Measurements from ENCODE around the gene LONP2. TPM values are rescaled to one million over a fixed set of nuclear protein-coding genes. Genes with fewer than 3 reads are reported as not detected.

The LONP2 gene
- total RNA-seq, 3 donors from 2014 or later (not counting 1 experiment from before 2014, with no cell fraction given) = 48.6 to 87.8 (median 61.7) TPM

DNA sequence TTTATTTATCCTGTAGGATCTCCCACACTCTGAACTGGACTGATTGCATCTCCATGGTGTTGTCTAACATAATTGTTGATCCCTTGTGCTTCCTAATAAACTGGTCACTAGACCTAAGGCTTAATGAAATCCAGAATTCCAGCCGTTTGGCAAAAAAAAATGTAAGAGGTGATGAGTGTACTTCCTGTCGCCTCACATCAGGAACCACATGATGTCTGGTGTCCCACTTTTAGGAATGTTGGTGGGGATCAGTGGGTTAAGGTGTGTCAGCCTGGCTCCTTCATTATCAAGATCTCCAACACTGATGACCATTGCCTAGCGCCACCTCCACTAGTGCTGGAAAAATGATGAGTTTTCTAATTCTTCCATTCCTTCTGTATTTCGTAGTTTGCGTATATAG lies 18.6 kb upstream of the LONP2 start:
- H3K9me3 ChIP-seq (ENCODE audit: control insufficient read depth, insufficient read depth, low read length) = no peaks in the 10 kb centered on the region
- H3K4me3 ChIP-seq (ENCODE audit: low read length) = no peak overlapping the region
- intact Hi-C loops (cut with micrococcal nuclease) = no loop called here
- 87% methylated on average over 4 of the region's 5 CpGs for WGBS (ENCODE audit: insufficient coverage)
- ATAC-seq = no peak
- H3K27me3 ChIP-seq (ENCODE audit: control insufficient read depth, insufficient read depth, low read length) = no peaks in the 10 kb centered on the region
- no peaks in the 10 kb centered on the region for H3K4me1 ChIP-seq (ENCODE audit: control insufficient read depth, insufficient read depth, low read length)
- TF ChIP-seq, protein P1, sequence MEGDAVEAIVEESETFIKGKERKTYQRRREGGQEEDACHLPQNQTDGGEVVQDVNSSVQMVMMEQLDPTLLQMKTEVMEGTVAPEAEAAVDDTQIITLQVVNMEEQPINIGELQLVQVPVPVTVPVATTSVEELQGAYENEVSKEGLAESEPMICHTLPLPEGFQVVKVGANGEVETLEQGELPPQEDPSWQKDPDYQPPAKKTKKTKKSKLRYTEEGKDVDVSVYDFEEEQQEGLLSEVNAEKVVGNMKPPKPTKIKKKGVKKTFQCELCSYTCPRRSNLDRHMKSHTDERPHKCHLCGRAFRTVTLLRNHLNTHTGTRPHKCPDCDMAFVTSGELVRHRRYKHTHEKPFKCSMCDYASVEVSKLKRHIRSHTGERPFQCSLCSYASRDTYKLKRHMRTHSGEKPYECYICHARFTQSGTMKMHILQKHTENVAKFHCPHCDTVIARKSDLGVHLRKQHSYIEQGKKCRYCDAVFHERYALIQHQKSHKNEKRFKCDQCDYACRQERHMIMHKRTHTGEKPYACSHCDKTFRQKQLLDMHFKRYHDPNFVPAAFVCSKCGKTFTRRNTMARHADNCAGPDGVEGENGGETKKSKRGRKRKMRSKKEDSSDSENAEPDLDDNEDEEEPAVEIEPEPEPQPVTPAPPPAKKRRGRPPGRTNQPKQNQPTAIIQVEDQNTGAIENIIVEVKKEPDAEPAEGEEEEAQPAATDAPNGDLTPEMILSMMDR (IDR thresholded peaks at IDR 0.05) = no peak
- H3K4me3 Mint-ChIP-seq = no peak overlapping the region
- H3K27ac ChIP-seq (ENCODE audit: low read length) = no peak overlapping the region
- no peaks in the 10 kb centered on the region for H3K4me1 Mint-ChIP-seq
- DNase-seq = no peak
- H3K27me3 Mint-ChIP-seq (ENCODE audit: low read depth in 2 of 2) = peaks cover 12 to 19% of the 10 kb centered on the region in 2 donors
- H3K9me3 Mint-ChIP-seq = no peaks in the 10 kb centered on the region
- no peak overlapping the region for H3K27ac Mint-ChIP-seq
- H3K36me3 ChIP-seq (ENCODE audit: control insufficient read depth, insufficient read depth, low read length) = no peaks in the 10 kb centered on the region
- no peaks in the 10 kb centered on the region for H3K36me3 Mint-ChIP-seq

DNA sequence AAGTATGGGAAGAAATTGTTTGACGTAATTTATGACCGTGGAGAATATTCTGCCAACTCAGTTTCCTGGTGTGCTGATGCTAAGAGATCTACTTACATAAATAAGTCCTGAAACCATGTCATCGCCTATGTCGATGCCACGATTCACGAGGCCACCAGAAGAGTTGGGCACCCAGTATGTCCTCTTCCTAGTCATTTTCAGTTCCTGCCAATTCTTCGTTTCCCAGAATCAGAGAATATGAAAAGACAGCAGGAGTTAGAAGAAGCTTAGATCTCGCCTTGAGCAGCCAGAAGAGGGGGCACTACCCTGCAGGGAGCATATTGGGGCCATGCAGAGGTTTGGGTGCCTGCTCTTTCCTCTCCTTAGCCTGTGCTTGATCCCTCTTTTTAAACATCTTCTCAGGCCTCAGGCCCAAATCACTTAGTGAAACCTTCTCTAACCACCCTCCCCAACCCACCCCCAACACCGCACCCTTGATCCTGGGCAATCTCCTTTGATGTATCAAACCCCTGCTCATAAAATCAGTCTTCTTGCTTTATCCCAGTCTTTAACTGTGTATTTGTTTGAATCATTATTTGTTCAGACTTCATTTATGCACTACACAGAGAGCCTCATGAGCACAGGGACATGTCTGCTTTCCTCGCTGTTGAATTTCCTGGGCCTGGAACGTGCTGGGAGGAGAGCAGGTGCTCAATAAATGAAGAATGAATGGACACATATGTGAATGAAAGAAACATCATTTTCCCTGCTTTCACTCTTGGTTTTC lies 12.2 kb upstream of the LONP2 start:
- TF ChIP-seq, protein P1 (IDR thresholded peaks at IDR 0.05) = peak; percentile 5
- Mint-ChIP-seq H3K9me3 (no peaks in the 10 kb centered on the region), H3K27me3 (ENCODE audit: low read depth in 2 of 2) (peaks cover 6 to 12% of the 10 kb centered on the region in 2 donors), H3K36me3 (no peaks in the 10 kb centered on the region), H3K4me3 (no peak overlapping the region), H3K27ac (no peak overlapping the region), H3K4me1 (no peaks in the 10 kb centered on the region)
- H3K4me1 ChIP-seq (ENCODE audit: control insufficient read depth, insufficient read depth, low read length) = no peaks in the 10 kb centered on the region
- no peak overlapping the region for H3K27ac ChIP-seq (ENCODE audit: low read length)
- DNase-seq (peak in 1 of 2 donors; percentile 47), ATAC-seq (peak in 1 of 3 donors; percentile 37)
- H3K27me3 ChIP-seq (ENCODE audit: control insufficient read depth, insufficient read depth, low read length) = no peaks in the 10 kb centered on the region
- WGBS (ENCODE audit: insufficient coverage) = 41% methylated on average over 11 of the region's 11 CpGs
- H3K9me3 ChIP-seq (ENCODE audit: control insufficient read depth, insufficient read depth, low read length) = no peaks in the 10 kb centered on the region
- intact Hi-C loops (cut with micrococcal nuclease) = no loop called here
- no peak overlapping the region for H3K4me3 ChIP-seq (ENCODE audit: low read length)
- H3K36me3 ChIP-seq (ENCODE audit: control insufficient read depth, insufficient read depth, low read length) = no peaks in the 10 kb centered on the region

DNA sequence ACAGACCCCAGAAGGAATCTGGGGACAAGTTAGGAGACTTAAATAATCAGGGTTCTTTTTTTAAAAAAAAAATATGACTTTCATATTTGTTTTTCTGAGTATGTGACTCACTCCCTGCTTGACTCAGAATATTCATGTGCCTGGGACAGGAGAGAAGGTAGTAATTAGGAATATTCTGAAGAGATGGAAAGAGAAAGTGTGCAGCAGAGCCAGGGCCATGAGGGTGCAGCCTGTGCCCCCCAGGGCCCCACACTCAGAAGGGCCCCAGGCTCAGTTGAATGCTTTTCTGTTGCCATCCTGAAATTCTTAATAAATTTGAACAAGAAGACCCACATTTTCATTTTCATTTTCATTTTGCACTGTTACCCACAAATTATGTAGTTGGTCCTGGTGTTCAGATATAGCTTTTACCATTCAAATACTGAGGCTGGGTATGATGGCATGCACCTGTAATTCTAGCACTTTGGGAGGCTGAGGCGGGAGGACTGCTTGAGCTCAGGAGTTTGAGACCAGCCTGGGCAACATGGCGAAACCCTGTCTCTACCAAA lies 11.5 kb upstream of the LONP2 start:
- intact Hi-C loops (cut with micrococcal nuclease) = no loop called here
- no peaks in the 10 kb centered on the region for H3K36me3 ChIP-seq (ENCODE audit: control insufficient read depth, insufficient read depth, low read length)

More for the DNA sequence above, 11.5 kb upstream of the LONP2 start:
- Mint-ChIP-seq H3K4me1 (no peaks in the 10 kb centered on the region), H3K36me3 (no peaks in the 10 kb centered on the region), H3K27me3 (ENCODE audit: low read depth in 2 of 2) (peaks cover 4 to 12% of the 10 kb centered on the region in 2 donors), H3K27ac (no peak overlapping the region), H3K9me3 (no peaks in the 10 kb centered on the region), H3K4me3 (no peak overlapping the region)
- Histone ChIP-seq H3K4me3 (ENCODE audit: low read length) (no peak overlapping the region), H3K27me3 (ENCODE audit: control insufficient read depth, insufficient read depth, low read length) (no peaks in the 10 kb centered on the region), H3K4me1 (ENCODE audit: control insufficient read depth, insufficient read depth, low read length) (no peaks in the 10 kb centered on the region), H3K9me3 (ENCODE audit: control insufficient read depth, insufficient read depth, low read length) (no peaks in the 10 kb centered on the region), H3K27ac (ENCODE audit: low read length) (no peak overlapping the region)
- WGBS (ENCODE audit: insufficient coverage) = 94% methylated on average over 2 of the region's 2 CpGs
- ATAC-seq (no peak), DNase-seq (no peak)
- TF ChIP-seq, protein P1 (IDR thresholded peaks at IDR 0.05) = no peak
